SKM-1 (cell line): ENCODE measurements around the gene AKAP9.
"Not testable (repeated sequence)": the region's sequence is repeated elsewhere in the genome, so short reads cannot be mapped to it uniquely, and the experiment has no call there.

Experiments used
- DNase-seq: peaks from one replicate; lab custom pipeline; 2025; ENCODE audit not compliant: unreplicated experiment; lab: John Stamatoyannopoulos, UW

Gene AKAP9

DNA sequence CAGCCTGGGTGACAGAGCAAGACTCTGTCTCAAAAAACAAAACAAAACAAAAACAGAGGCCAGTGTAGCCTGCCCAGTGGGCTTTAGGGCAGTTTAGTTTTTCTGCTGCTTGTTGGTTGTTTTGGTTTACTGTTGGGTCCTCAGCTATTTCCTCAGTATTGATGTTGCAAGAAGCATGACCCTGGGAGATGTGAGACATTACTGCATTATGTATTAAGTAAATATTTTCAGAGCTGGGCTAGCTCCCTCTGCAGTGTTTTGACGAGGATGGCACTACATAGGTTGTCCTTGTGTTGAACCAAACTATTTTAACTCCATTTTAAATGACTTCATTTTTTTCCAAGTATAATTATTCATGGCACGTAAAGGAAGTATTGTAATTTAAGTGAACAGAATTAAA lies 4.8 kb downstream of the AKAP9 start:
- DNase-seq = no peak

DNA sequence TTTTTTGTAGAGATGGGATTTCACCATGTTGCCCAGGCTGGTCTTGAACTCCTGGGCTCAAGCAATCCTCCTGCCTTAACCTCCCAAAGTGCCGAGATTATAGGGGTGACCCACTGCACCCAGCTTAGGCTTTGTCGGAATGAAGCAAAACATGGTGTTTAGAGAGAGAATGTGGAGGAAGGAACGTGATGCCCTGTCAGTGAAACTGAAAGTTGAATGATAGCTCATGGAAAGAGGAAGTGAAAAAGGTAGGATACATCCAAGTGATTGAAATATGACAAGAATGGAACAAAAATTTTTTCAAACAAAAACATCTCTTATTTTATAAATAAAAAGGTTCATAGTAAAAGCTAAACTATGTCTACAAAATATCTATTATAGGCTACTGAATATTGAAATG lies 5.9 kb downstream of the AKAP9 start:
- DNase-seq = no peak

DNA sequence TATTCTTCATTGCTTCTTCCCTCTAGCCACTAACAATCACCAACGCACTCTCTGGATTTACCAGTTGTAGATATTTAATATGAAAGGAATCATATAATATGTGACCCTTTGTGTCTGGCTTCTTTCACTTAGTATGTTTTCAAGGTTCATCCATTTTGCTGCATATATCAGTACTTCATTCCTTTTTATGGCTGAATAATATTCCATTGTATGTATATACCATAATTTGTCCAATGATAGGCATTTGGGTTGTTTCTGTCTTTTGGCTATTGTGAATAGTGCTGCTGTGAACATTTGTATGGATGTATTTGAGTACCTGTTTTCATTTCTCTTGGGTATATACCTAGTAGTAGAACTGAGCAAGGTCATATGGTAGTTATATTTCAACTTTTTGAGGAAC lies 7.3 kb downstream of the AKAP9 start:
- DNase-seq = no peak

GRCh38 chr7:91949221-91950009 lies 8.8 kb downstream of the AKAP9 start:
- DNase-seq = no peak

- DNase-seq = no peak
These were observed 13.0 kb downstream of the AKAP9 start for GRCh38 chr7:91953618-91954017.

GRCh38 chr7:91956464-91956863 lies 15.8 kb downstream of the AKAP9 start:
- DNase-seq = not testable (repeated sequence)

DNA sequence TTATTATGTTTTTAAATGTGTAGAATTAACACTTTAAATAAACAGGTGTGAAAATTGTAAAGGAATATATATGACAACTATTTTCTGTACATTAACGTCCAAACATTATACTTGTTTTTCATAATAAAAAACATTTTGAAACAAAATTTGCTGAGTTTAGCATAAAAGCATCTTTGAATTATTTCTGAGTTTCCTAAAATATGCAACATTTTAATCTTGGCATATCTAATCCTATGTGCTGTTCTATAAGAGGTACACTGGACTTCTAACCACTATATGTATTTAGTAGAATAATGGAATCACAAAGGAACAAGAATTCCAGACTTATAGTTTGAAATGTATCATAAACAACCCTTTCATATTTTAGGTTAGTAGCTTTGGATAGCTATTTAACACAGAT lies 16.6 kb downstream of the AKAP9 start:
- DNase-seq = no peak

DNA sequence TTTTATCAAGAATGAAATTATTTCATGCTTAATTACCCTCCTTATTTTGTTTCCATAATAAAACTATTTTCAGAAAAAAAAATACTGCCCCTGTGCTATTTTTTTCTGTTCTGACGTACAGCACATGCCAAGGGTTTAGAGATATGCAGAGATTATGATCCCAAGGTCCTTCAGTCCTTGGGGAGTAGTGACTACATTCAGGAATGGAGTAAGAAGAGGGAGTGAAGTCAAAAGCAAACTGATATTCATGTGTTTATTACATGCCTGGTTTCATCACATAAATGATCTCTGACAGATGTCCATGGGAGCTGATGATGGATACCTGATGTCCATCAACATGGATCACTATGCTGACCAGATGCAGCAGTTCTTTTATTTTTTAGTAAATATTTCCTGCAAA lies 17.2 kb downstream of the AKAP9 start:
- no peak for DNase-seq

GRCh38 chr7:91959023-91959422 lies 18.4 kb downstream of the AKAP9 start:
- DNase-seq = no peak

DNA sequence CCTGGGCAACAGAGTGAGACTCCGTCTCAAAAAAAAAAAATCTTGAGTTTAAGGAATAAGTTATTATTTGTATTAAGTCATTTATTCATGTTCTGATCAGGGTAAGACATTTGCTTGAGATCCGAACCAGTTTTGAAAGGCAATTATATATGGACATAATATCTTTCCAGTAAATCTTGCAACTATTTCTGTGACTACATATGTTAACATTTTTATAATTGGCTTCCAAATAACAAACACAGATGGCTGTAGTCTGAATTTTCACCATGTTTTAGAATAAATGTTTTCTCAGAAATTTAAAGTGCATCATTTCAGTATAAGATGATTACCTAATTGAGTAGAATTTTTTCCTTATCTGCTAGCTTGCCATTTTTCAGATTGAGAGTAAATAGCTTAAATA lies 21.2 kb downstream of the AKAP9 start:
- DNase-seq = no peak

DNA sequence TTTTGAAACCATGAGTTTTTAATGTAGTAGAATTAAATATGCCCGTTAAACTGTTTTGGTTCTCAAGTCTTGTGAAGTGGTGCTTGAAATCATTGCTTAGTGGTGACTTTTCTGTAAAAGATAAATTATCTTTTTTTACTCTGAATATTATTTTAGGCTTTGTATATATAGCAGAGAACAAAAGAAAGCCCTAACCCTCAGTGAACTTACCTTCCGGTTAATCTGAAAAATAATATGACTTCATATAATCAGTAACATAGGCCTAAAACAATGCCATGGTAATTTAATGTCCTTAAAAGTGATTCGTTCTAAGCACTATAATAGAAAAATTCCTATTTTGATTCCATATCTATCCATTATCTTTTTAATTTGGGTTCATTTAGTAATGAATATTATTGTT lies 21.8 kb downstream of the AKAP9 start:
- no peak for DNase-seq

GRCh38 chr7:91967513-91967912 lies 26.9 kb downstream of the AKAP9 start:
- DNase-seq = not testable (repeated sequence)

GRCh38 chr7:91973639-91974038 lies 33.0 kb downstream of the AKAP9 start:
- no peak for DNase-seq

- DNase-seq = no peak
These were observed 33.4 kb downstream of the AKAP9 start for GRCh38 chr7:91974066-91974465.

GRCh38 chr7:91976743-91977142 lies 36.1 kb downstream of the AKAP9 start:
- DNase-seq = no peak

DNA sequence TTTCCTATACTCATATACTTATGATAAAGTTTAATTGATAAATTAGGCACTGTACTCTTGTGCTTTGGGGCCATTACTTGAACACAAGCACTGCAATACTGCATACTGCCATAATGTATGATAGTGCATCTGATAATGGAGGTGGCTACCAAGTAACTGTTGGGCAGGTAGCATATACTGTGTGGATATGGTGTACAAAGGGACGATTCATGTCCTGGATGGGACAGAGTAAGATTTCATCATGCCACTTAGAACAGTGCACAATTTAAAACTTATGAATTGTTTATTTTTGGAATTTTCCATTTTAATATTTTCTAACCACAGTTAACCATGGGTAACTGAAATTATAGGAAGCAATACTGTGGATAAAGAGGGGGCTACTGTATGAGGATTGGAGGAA lies 38.9 kb downstream of the AKAP9 start:
- DNase-seq = no peak

DNA sequence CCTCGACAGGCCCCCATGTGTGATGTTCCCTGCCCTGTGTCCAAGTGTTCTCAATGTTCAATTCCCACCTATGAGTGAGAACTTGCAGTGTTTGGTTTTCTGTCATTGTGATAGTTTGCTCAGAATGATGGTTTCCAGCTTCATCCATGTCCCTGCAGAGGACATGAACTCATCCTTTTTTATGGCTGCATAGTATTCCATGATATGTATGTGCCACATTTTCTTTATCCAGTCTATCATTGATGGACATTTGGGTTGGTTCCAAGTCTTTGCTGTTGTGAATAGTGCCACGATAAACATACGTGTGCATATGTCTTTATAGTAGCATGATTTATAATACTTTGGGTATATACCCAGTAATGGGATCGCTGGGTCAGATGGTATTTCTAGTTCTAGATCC lies 41.7 kb downstream of the AKAP9 start:
- DNase-seq = not testable (repeated sequence)

DNA sequence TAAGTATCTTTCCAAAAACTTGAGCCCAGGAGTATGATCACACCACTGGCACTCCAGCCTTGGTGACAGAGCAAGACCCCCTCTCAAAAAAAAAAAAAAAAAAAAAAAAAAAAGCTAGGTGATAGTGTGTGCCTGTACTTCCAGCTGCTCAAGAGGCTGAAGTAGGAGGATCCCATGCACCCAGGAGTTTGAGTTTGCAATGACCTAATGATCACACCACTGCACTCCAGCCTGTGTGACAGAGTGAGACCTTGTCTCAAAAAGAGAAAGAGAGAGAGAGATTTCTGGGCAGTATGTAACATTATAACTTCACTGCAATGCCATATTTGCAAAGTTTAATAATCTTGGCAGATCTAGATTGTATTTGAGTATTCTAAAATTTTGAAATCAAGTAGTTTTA lies 47.6 kb downstream of the AKAP9 start:
- DNase-seq = no peak

DNA sequence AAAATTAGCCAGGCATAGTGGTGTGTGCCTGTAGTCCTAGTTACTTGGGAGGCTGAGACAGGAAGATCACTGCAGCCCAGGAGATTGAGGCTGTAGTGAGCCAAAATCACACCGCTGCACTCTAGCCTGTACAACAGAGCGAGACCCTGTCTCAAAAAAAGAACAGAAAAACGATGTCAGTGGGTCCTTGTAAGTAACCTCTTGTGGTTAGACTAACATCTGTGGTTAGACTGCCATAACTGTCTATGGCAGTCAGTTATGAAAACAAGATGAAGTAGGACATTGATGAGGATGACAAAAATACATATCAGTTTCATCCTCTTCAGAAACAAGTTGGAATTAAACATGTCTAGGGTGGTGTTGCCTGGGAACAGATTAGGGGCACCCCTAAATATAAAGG lies 53.3 kb downstream of the AKAP9 start:
- no peak for DNase-seq

- DNase-seq = no peak
These were observed 54.9 kb downstream of the AKAP9 start for GRCh38 chr7:91995391-91996105.

GRCh38 chr7:91999631-92000565 lies 59.2 kb downstream of the AKAP9 start:
- DNase-seq = no peak

DNA sequence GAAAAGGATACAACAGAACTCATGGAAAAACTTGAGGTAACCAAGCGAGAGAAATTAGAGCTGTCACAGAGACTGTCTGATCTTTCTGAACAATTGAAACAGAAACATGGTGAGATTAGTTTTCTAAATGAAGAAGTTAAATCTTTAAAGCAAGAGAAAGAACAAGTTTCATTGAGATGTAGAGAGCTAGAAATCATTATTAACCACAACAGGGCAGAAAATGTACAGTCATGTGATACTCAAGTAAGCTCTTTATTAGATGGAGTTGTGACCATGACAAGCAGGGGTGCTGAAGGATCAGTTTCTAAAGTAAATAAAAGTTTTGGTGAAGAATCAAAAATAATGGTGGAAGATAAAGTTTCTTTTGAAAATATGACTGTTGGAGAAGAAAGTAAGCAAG lies 62.1 kb downstream of the AKAP9 start:
- no peak for DNase-seq
